Measurements from ENCODE around the gene AFAP1L1.

AFAP1L1 gene

DNA sequence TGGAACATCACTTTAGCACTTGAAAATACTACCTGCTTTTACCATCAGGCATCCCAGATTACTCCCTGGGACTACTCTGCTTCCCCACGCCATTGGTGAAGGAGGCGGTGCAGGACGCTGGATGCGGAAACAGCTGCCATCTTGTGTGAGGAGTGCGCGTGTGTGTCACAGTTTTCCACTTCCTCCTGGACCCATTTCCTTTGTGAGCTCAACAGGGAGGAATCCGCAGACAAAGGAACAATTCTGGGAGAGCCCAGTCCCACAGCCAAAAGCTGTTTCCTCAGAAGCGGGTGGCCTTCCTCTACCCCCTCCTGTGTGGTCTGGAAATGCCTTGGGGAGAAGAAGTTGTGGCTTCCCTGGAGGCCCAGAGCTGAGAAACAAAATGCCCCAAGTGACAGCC is 16.8 kb downstream of the AFAP1L1 start:
- peak; percentile 54 to 62 (median 61) for DNase-seq

DNA sequence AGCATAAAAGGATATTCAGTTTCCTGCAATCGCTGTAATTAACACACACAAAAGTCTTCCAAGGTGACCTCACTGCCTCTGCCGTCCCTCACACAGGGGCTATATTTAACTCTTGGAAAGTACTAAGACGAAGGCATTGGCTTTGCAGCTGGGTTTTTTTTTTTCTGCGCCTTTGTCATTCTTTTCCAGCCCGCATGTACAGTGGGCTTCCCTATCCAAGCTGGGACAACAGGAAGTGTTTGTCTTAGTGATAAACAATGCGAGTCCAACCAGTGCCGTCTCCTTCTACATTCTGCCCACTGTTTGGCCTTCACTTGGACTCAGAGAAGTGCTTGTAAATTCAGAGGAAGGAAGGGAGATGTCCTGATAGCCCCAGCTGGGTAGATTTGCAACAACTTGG is 17.6 kb downstream of the AFAP1L1 start:
- peak; percentile 57 to 78 (median 63) for DNase-seq

DNA sequence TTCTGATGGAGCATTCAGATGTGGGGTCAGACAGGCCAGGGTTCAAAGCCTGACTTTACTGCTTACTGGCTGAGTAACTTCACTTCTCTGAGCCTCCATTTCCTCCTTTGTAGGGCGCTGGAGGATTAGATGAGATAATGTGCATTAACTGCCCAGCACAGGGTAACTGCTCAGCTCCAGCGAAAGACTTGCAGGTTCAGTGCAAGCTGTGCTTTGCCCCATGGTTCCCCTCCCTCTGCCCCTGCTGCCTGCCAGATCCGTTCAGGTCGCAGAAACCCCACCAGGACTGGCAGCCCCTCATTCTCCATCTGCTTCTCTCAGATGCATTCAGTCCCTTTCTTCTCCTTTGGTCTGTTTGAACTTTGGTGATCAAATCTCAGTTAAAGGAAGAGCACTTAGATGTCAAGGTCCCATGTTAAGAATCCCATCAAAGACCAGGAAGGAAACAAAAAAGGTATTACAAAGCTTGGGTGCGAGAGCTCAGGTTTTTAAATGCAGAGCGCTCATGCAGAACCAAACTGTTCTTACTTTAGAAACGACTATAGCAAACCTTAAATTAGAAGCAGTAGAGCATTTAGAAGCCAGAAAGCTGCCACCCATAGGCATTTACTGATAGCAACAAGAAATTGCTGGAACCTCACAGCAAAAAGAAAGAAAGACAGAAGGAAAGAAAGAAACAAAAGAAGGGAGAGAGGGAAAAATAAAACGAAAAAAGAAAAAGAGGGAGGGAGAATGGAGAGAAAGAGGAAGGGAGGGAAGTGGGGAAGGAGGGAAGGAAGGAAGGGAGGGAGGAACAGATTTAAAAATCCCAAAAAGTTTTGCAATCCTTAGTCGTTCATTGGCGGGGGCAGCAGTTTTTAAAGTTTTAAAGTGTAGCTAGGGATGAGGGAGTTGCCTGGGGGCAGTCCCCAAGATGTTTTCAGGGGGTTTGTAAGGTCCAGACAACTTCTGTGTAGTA is 23.5 kb downstream of the AFAP1L1 start:
- no peak for DNase-seq

DNA sequence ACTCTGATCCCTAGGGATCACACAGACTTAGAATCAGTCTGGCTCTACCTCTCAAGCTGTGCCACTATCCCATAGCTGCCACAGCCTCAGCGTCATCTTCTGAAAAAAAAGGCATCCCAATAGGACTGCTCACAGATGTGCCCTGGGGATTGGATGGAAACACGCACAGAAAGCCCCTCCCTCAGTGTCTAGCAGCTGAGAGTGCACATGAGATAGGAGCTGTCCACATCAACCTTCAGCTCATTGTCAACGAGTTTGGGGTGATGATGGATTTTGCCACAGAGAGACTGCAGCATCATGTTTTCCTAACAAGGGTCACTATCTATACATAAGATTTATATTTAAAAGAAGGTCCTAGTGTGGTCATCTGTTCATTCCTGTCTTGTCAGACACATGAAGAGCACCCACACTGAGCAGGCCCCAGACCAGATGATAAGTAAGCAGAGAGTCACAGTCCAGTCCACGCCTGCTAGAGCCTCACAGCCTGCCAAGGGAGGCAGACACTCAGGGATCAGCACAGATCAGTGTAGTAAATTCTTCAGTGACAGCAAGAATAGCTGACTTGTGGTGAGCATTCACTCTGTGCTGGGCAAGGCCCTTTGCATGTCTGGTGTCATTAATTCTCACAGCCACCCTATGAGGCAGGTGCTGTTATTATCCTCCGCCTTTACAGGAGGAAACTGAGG is 25.8 kb downstream of the AFAP1L1 start:
- no peak for DNase-seq

DNA sequence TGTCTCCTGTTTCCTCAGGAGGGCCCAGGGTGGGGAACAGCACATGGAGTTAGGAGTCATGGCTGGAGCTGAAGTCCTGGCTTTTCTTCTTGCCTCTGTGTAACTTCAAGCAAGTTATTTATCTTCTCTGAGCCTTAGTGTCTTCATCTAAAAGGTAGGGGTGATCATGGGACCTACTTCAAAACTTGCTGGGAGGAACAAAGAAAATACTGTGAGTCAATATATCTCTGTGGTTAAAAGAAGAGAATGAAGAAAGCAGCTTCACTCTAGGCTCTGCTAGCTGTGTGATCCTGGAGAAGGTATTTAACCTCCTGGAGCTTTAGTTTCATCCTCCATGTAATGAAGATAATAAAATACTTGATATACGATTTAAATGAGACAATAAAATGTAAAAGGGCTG is 26.5 kb downstream of the AFAP1L1 start:
- DNase-seq: no peak

DNA sequence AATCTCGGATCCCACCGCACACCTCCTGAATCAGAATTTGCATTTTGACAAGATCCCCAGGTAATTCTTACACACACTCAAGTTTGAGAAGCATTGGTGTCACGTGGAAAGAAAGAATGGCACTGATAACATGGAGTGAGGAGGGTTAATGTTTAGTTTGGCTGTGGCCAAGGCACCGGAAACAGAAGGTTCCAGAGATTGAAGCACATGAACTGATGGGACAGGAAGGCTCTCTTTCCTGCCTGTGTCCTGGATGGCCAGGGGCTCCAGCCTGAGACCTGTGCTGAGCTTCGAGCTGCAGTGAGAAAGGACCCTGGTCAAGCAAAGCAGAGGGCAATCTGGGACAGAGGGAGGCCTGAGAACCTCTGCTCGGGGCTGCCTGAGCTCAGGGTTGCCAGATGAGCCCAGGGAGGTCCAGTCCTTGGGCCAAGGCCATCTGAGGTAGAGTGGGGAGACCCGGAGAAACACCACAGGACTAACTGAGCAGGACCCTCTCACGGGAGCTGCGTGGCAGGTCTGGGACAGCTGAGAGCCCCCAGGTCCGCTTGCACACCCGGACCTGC is 27.3 kb downstream of the AFAP1L1 start:
- no peak for DNase-seq

DNA sequence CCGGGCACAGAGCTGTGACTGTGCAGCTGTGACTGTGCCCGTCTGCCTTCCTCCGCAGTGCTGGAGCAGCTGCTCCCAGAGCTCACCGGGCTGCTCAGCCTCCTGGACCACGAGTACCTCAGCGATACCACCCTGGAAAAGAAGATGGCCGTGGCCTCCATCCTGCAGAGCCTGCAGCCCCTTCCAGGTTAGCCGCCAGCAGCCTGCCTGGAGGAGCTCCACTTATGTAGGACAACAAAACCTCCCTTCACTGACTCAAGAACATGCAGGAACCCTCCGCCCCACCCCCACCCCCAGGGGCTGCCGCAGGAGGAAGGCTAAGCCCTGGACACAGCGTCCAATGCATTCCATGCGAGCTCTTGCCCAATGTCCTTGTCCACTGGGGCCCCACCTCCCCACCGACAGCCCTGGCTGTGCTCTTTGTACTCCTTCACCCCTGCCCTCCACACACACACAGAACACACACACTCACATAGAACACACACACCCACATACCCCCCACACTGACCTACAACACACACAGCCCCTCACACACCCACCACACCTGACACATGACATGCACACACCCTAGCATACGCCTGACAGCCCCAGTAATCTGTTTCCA is 27.9 kb downstream of the AFAP1L1 start:
- DNase-seq: no peak

DNA sequence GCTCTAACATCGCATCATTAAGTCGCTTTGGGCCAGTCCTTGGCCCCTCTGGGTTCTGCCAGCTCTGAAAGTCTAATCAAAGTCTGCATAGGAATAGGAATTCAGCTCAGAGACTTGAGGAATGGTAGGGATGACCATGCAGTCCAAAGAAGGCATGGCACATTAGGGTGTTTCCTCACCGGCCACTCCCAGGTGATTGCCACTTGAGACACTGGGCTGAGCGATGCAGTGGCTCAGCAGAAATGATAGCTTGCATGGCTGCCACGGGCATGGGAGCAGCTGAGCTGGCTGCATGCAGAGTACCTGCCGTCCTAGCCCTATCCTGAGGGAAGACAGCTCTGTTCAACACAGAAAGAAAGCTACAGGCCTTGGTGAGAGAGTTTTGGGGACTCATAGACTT is 28.8 kb downstream of the AFAP1L1 start:
- no peak for DNase-seq

DNA sequence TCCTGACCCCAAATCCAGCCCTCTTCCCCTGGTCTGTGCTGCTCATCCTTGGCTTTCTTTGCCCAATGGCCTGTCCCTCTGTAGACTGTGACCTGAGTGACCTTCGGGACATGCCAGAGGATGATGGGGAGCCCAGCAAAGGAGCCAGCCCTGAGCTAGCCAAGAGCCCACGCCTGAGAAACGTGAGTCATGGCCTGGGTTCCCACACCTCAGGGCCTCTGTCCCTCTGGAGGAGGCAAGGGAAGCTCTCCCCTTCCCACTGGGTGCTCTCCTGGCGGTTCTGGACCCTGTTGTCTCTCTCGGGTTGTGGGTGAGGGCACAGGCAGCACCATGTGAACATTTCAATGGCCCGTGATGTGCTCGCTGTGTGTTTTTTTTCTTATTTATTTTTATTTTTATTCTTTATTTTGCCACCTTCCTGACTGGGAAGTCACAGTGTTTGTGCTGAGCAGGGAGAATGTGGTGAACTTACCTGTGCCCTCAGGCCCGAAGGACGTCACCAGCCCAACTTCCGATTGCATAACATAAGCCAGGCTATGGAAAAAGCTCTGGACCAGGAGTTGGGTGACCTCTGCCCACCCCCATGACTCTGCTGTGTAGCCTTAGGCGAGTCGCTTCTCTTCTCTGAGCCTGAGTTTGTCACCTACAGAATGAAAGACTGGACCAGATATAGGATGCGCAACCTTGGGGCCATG is 29.5 kb downstream of the AFAP1L1 start:
- DNase-seq: no peak

DNA sequence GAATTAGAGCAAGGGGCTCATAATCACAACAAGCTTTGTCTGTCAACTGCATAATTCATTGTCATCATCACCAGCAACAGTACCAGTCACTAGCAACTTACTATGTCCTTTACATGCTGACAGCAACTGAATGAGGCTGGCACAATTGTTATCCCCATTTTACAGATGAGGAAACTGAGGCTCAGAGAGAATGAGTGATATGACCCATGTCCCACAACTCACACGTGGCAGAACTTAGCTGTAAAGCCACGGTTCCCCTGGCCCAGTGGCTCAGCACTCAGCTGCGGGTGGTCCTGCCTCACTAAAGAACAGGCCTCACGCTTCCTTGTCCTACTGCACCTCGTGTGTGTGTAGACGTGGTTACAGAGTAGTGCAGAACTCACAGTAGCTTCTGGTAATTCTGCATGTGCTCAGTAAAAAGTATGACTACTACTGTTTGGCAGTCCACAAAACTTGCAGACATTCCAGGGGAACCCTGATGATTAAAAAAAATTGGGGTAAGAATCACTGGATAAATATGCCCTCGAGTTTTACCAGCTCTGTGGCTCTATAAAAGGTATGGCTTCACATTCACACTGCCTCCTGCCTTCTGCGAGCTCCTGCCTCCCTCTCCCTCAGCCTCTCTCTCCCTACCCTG is 30.2 kb downstream of the AFAP1L1 start:
- no peak for DNase-seq

DNA sequence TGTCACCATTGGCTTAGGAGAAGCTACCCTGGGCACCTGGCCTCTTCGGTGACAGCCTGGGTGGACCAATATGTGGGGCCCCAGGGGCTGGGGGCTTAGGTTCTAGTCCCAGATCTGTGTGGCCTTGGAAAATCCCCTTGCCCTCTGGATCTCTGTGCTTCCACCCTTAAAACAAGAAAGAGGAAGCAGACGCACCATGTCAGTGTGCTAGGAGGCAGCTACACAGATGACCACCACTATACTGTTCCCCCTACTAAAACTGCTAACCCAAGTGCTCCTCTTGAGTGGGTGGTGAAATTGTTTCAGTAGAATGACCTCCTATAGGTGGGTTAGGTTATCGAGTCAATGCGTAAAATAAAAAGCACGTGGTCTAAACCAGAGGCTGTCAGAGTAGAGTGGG is 31.0 kb downstream of the AFAP1L1 start:
- peak; percentile 42 to 55 (median 44) for DNase-seq

DNA sequence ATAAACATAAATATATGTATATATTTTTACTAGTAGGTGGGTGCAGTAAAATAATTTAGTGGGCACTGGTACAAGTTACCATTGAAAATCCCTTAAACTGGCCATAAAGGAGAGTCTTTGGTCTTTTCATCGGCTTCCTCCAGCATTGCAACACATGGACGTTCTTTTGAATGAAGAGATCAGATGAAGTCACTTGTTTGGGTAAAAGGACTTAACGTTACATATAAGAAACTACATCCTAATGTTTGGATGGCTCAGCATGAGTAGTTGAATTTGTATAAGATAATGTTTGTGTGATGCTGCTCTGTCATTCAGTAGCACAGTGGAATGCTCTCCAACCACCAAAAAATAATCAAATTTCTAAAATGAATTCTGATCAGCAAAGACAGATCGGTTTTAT is 31.6 kb downstream of the AFAP1L1 start:
- DNase-seq: no peak

DNA sequence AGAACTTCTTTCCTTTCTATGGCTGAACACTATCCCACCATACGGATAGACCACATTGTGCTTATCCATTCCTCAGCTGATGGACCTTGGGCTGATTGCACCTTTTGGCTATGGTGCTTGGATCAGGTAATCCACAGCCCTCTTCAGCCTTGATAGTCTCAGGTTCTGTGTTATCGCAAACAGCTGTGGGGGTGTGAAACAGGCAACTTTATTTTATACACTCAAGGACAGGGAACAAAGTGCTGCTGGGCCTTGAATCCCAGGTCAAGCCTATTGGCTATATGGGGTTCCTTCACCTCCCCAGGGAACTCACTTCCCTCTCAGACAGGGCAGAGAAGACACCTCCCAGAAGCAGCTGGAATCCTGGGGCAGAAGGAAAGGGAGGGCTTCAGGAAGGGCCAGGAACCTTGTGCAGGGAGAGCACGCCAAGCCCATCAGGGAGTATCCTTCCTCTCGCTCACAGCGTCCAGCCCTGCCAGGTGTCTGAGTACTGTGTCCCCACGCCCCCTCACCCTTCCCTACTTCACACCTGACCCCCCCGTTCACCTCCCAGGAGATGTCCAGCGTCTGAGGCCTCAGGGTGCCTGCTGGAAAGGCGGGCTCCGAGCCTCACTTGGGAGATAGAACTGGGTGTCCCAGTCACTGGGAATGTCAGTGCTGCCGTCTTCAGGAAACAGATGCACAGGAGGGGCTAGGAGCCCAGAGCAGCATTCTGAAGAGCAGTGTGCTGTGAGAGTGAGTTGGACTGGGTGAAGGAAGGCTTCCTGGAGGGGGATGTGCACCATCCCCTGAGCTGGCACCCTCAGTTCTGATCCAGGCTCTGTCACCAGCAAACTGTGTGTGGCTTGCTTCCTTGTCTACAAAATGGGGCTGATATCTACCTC is 32.8 kb downstream of the AFAP1L1 start:
- DNase-seq: no peak

DNA sequence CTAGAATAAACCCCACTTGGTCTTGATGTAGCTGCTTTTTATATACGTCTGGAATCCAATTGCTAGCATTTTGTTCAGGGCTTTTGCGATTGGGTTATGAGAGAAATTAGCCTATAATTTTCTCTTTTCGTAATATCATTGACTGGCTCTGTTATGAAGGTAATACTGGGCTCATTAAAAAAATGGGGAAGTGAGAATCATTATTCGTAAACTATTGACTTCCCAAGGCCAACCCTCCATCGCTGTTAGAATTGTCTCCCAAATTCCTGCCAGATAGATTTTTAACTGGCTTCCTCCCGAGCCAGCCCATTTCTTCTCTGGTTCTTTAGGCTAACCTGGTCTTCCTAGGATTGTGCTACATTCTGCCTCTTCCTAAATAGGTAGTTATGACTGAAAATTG is 37.7 kb downstream of the AFAP1L1 start:
- DNase-seq: no peak

DNA sequence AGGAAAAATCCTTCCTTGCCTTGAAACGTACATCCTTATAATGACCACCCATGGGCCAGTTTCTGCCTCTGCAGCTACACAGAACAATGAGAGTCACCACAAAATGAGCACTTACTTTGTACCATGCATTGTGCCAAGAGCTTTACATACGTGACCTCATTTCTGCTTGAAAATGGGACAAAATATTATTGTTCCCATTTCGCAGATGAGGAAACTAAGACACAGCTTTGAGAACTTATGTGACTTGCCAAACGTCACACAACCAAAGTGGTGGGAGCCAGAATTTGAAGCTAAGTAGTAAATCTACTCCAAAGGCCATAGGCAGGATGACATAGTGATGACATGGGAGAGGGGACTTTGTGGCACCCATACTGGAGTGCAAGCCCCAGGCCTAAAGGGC is 38.8 kb downstream of the AFAP1L1 start:
- DNase-seq: no peak

DNA sequence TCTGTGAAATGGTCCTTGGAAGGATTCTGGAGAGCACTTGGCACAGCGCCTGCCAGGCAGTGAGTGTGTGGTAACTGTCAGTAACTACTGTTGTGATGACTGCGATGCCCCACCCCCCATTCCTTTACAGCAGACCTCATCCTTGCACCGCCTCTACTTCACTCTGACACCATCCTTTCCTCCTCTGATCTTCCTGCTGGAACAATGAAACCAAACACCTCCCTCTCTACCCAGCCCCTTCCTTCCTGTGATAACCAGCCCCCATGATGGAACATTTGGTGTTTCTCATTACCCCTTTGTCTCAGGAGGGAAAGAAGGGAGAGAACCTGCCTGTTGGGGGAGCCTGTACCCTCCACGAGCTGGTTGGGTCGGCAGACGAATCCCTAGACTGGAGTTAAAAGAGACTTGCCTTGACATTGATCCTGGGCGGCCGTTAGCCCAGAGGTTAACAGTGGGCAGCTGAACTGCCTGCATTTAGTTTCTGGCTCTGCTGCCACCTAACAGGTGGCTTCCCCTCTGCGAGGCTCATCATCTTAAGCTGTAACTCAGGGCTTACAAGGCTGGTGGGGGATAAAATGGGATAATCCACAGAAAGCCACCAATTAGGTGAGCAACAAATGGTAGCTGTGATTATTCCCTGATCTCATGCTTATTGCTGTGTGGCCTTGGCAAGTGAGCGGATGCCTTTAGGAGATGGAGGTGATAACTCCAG is 39.4 kb downstream of the AFAP1L1 start:
- no peak for DNase-seq

DNA sequence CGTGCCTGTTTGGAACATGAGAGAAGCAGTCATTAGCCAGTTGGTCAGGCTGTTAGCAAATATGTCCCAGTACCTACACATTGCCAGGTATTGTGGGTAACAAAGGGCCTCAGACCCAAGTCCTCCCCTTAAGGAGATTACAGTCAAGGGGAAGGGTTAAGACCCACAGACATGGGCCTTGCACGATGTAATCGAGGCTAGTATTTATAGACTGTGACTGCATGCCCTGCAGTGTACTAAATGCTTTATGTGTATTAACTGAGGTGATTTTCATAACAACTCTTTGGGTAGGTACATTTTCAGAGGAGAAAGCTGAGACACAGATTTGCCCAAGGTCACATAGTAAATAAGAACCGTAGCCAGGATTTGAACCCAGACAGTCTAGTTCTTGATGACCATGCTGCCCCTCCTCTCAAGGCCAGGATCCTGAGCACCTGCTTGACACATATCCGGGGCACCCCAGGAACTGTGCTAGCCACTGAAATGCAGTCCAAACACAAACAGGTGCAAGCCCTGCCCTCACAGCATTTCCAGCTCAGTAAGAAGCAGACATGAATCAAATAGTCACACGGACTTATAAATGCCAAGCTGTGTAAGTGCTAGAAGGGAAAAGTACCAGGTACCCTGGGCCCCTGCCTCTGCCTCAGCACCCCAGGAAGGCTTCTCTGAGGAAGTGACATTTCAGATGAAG is 41.6 kb downstream of the AFAP1L1 start:
- DNase-seq: no peak

DNA sequence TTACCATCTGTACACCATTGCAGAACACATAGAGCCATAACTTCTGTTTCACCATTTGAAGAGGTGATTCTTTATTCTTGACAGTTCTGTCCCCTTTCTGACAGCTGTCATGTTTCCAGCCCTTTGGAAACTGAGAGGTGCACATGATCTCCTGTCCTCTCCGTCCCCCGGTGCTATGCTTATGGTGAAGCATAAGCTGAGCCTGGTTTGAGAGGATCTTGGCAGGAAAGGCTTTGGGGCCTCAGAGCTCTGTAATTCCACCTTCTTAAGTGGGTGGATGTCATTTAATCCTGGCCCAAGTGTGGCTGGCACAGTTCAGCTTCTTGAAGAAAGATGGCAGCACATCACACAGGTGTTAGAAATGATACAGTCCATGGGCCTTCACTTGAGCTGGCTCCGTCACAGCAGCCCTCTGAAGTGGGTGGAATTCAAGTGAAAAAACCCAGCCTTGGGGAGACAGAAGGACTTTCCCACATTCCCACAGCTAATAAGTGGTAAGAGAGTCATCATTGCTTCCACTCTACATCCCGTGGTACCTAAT is 43.0 kb downstream of the AFAP1L1 start:
- DNase-seq: no peak

DNA sequence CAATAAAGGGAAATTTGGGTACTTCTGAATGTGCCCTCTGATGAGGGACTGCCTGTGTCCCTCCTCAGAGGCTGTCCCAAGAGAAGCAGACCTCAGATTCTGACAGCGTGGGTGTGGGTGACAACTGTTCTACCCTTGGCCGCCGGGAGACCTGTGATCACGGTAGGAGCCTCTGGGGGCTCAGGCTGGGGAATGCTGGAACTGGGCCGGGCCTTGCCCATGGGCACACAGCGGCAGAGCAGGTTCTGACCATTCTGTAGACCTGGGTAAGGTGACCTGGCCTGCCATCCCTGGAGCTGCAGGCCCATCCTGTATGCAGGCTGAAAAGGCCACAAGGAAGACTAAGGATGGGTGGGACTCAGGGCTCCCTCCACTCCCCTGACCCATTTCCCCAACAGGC is 44.1 kb downstream of the AFAP1L1 start:
- DNase-seq: no peak
